ENCODE measurements around the gene NXPH3. TPM values are rescaled to one million over a fixed set of nuclear protein-coding genes. Genes with fewer than 3 reads are reported as not detected.

NXPH3 gene
- total RNA-seq, 1 donor = 3.3 TPM

DNA sequence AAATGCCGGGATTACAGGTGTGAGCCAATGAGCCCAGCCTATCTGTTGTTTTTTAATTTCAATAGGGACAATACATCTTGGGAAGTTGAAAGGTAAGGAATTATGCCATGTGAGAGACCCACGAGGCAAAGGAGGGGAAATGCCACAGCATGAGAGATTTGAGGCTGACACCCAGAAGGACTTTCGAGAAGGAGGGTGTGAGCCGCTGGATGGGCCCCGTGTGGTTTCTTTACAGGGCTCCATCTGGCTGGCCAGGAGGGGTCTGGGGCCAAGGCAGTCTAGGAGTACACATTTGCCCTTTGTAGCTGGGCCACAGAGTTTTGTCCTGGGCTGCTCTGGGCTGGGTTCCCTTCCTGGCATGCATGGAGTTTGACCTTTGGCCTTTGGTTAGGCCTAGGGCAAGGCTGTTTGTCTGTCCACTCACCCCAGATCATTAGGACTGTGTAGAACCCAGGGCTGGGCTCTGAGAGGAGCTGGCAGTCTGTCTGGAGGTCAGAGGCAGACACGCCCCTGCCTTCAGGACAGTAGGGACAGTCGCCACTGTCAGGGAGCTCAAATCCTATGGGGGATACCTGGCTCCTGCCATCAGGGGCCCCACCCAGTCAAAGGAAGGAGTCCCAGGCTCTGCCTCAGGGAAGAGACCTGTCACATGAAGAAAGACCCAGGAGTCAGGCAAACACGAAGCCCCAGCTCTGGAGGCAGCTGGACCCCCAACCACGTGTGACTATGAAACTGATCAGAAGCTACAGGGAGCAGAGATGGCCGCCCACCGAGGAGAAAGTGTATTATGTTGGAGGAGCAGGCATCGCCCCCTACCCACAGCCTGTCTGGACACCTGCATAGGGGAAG lies 24.2 kb upstream of the NXPH3 start:
- no peak overlapping the region for H3K27ac ChIP-seq (ENCODE audit: low read depth, low read length)
- H3K9me3 ChIP-seq (ENCODE audit: low read depth, low read length) = no peaks in the 10 kb centered on the region
- no peaks in the 10 kb centered on the region for H3K36me3 ChIP-seq (ENCODE audit: insufficient read depth, low read length)
- peak; percentile 72 for DNase-seq (ENCODE audit: insufficient read length, low spot score, missing footprints)
- H3K79me2 ChIP-seq (ENCODE audit: insufficient read depth, low read length) = no peaks in the 10 kb centered on the region
- H4K20me1 ChIP-seq (ENCODE audit: insufficient read depth, low read length) = no peaks in the 10 kb centered on the region
- no peak overlapping the region for H3K4me2 ChIP-seq (ENCODE audit: insufficient read depth, low read length)
- peaks cover 14% of the 10 kb centered on the region for H3K27me3 ChIP-seq (ENCODE audit: insufficient read depth, low read length)
- H3K4me1 ChIP-seq (ENCODE audit: insufficient read depth, low read length) = peaks cover 4% of the 10 kb centered on the region
- no peak overlapping the region for H3K4me3 ChIP-seq (ENCODE audit: insufficient read depth, low read length)
- H2AFZ ChIP-seq (ENCODE audit: low read length) = no peak overlapping the region
- TF ChIP-seq, protein P1, sequence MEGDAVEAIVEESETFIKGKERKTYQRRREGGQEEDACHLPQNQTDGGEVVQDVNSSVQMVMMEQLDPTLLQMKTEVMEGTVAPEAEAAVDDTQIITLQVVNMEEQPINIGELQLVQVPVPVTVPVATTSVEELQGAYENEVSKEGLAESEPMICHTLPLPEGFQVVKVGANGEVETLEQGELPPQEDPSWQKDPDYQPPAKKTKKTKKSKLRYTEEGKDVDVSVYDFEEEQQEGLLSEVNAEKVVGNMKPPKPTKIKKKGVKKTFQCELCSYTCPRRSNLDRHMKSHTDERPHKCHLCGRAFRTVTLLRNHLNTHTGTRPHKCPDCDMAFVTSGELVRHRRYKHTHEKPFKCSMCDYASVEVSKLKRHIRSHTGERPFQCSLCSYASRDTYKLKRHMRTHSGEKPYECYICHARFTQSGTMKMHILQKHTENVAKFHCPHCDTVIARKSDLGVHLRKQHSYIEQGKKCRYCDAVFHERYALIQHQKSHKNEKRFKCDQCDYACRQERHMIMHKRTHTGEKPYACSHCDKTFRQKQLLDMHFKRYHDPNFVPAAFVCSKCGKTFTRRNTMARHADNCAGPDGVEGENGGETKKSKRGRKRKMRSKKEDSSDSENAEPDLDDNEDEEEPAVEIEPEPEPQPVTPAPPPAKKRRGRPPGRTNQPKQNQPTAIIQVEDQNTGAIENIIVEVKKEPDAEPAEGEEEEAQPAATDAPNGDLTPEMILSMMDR (IDR thresholded peaks at IDR 0.05; ENCODE audit: extremely low read depth, low read depth, low read length) = no peak

DNA sequence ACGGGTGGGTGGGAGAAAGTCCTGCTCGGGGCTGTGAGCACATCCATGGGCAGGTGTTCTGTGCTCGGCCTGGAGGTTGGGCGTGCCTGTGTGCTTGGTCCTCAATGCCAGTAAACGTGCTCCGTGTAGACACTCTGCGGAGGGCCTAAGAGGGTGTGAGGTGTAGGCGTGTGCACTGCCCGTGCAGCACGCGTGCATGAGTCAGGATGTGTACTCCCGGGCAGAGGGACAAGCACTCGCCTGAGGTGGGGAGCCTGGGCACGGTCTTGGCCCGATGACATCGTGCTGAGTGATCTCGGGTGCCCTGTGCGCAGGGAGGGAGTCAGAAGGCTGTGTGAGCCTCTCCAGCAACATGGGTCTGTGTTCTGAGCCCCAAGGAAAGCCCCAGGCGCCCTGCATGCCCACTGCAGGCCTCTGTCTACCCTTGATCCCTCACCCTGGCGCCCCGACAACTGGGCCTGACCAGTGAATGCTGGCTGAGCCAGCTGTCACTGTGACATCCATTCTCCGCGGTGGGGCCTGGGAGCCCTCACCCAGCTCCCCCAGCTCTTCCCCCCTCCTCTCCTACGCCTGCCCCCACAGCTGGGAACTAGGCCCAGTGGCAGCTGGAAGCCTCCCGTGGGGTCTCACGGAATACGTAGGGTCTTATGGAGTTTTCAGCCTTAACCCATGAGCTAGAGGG lies 23.5 kb upstream of the NXPH3 start:
- Histone ChIP-seq H4K20me1 (ENCODE audit: insufficient read depth, low read length) (peaks cover 2% of the 10 kb centered on the region), H3K4me1 (ENCODE audit: insufficient read depth, low read length) (peaks cover 4% of the 10 kb centered on the region), H3K4me3 (ENCODE audit: insufficient read depth, low read length) (no peak overlapping the region), H2AFZ (ENCODE audit: low read length) (no peak overlapping the region), H3K27me3 (ENCODE audit: insufficient read depth, low read length) (peaks cover 11% of the 10 kb centered on the region), H3K9me3 (ENCODE audit: low read depth, low read length) (no peaks in the 10 kb centered on the region), H3K27ac (ENCODE audit: low read depth, low read length) (no peak overlapping the region), H3K4me2 (ENCODE audit: insufficient read depth, low read length) (no peak overlapping the region), H3K79me2 (ENCODE audit: insufficient read depth, low read length) (no peaks in the 10 kb centered on the region), H3K36me3 (ENCODE audit: insufficient read depth, low read length) (no peaks in the 10 kb centered on the region)
- TF ChIP-seq, protein P1 (IDR thresholded peaks at IDR 0.05; ENCODE audit: extremely low read depth, low read depth, low read length) = no peak
- DNase-seq (ENCODE audit: insufficient read length, low spot score, missing footprints) = peak; percentile 90

DNA sequence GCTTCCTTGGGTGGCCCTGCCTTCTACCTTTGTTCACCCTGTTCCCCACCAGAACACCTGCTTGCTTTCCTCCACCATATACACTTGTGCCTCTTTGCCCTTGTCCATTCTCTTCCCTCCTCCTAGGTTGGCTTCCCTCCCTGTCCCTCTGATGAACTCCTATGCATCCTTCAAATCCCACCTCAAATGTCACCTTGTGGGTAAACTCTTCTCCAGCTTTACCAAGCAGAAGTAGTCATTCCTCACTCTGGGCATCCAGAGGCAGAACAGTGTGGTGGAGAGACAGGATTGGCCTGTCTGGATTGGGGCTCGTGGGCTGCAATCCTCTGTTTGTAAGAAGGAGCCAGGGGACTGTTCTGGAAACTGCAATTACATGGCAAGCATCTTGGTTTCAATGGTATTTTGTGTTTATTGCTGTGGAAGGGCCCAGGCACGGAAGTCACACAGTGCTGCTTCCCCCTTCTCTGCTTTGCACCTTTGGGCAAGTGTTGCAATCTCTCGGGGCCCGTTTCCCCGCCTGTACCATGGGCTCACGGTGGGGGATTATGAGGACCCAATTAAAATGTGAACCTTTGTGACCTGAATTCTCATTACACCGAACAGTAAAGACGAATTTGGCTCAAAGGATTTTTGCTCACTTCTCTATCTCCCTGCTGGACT lies 21.9 kb upstream of the NXPH3 start:
- no peaks in the 10 kb centered on the region for H3K9me3 ChIP-seq (ENCODE audit: low read depth, low read length)
- H3K4me3 ChIP-seq (ENCODE audit: insufficient read depth, low read length) = no peak overlapping the region
- TF ChIP-seq, protein P1 (IDR thresholded peaks at IDR 0.05; ENCODE audit: extremely low read depth, low read depth, low read length) = no peak
- no peaks in the 10 kb centered on the region for H3K27me3 ChIP-seq (ENCODE audit: insufficient read depth, low read length)
- DNase-seq (ENCODE audit: insufficient read length, low spot score, missing footprints) = peak; percentile 61
- no peak overlapping the region for H3K27ac ChIP-seq (ENCODE audit: low read depth, low read length)
- no peaks in the 10 kb centered on the region for H3K36me3 ChIP-seq (ENCODE audit: insufficient read depth, low read length)
- H3K4me2 ChIP-seq (ENCODE audit: insufficient read depth, low read length) = no peak overlapping the region
- peaks cover 4% of the 10 kb centered on the region for H3K4me1 ChIP-seq (ENCODE audit: insufficient read depth, low read length)
- H4K20me1 ChIP-seq (ENCODE audit: insufficient read depth, low read length) = peaks cover 4% of the 10 kb centered on the region
- H2AFZ ChIP-seq (ENCODE audit: low read length) = no peak overlapping the region
- H3K79me2 ChIP-seq (ENCODE audit: insufficient read depth, low read length) = no peaks in the 10 kb centered on the region

All from osteoblast (primary cell).